Loucy (cell line): ENCODE results near the gene NLRP3.

Experiments
- EZH2phosphoT487 ChIP-seq: fragments of 200-600 bp; IDR thresholded peaks from 2 replicates; pipeline ENCODE4 v1.6.1; 2018; ENCODE audit warnings: antibody characterized with exemption, mild to moderate bottlenecking, moderate library complexity, borderline replicate concordance
- TF ChIP-seq, protein P1 (sequence below): fragments of 200-600 bp; sonication (generic); conservative IDR thresholded peaks from 2 replicates; pipeline ENCODE4 v1.5.1; 2014; ENCODE audit warnings: mild to moderate bottlenecking, antibody characterized with exemption, low read length

DNA sequence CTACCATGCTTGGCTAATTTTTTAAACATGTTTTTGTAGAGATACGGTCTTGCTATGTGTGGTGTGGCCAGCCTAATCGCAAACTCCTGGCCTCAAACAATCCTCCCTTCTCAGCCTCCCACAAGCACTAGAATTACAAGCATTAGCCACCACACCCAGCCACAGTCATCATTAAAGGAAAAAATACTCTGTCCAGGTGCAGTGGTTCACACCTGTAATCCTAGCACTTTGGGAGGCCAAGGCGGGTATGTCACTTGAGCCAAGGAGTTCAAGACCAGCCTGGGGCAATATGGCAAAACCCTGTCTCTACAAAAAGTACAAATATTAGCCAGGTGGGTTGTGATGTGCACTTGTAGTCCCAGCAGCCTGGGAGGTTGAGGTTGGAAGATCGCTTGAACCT, 25.0 kb upstream of the NLRP3 start:
- TF ChIP-seq, protein P1, sequence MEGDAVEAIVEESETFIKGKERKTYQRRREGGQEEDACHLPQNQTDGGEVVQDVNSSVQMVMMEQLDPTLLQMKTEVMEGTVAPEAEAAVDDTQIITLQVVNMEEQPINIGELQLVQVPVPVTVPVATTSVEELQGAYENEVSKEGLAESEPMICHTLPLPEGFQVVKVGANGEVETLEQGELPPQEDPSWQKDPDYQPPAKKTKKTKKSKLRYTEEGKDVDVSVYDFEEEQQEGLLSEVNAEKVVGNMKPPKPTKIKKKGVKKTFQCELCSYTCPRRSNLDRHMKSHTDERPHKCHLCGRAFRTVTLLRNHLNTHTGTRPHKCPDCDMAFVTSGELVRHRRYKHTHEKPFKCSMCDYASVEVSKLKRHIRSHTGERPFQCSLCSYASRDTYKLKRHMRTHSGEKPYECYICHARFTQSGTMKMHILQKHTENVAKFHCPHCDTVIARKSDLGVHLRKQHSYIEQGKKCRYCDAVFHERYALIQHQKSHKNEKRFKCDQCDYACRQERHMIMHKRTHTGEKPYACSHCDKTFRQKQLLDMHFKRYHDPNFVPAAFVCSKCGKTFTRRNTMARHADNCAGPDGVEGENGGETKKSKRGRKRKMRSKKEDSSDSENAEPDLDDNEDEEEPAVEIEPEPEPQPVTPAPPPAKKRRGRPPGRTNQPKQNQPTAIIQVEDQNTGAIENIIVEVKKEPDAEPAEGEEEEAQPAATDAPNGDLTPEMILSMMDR, result no peak
- no peak for TF ChIP-seq EZH2phosphoT487
